DOHH2 (cell line): ENCODE measurements around the gene LMO7.

ENCODE experiments used
- CTCF ChIP-seq: fragments of 200-600 bp; sonication (generic); IDR thresholded peaks from one replicate; pipeline ENCODE4 v1.5.1; 2014; ENCODE audit warnings: antibody characterized with exemption, mild to moderate bottlenecking, low read depth, low read length; ENCODE audit not compliant: poor library complexity, severe bottlenecking
- EZH2phosphoT487 ChIP-seq: fragments of 200-600 bp; sonication (generic); IDR thresholded peaks from 2 replicates; pipeline ENCODE4 v1.6.1; 2017; ENCODE audit warnings: borderline replicate concordance, mild to moderate bottlenecking, antibody characterized with exemption, low read length, moderate library complexity, mixed read lengths

GRCh38 chr13:75685239-75685697 lies 49.1 kb downstream of the LMO7 start:
- TF ChIP-seq CTCF: no peak
- TF ChIP-seq EZH2phosphoT487: no peak
